GM23338 (cell line): ENCODE measurements around the gene DGAT2. TPM values are rescaled to one million over a fixed set of nuclear protein-coding genes. Genes with fewer than 3 reads are reported as not detected.

ENCODE experiments used
- ATAC-seq: fragments of 200-7000 bp; cut with Tn5 transposase; 3 replicates; pipeline ENCODE4 v1.9.1; 2020
- DNase-seq: peaks from one replicate; pipeline ENCODE4 v3.0.0-alpha.2; 2015; ENCODE audit warnings: low spot score
- H2AFZ ChIP-seq: fragments of 200-600 bp; sonication (generic); 2 replicates; pipeline ENCODE4 v1.8.0; 2016; ENCODE audit warnings: antibody characterized with exemption, mild to moderate bottlenecking, moderate library complexity
- H3F3A ChIP-seq: fragments of 200-600 bp; sonication (generic); replicated peaks from 2 replicates; pipeline ENCODE4 v1.8.0; 2017; ENCODE audit warnings: antibody characterized with exemption, mixed run types, low read depth
- H3K27ac ChIP-seq: fragments of 200-600 bp; sonication (generic); 2 replicates; pipeline ENCODE4 v1.6.1; 2016; ENCODE audit warnings: low read depth
- H3K27me3 ChIP-seq: fragments of 200-600 bp; sonication (generic); 2 replicates; pipeline ENCODE4 v1.8.0; 2016; ENCODE audit warnings: mild to moderate bottlenecking, mixed run types, moderate library complexity; ENCODE audit not compliant: insufficient read depth
- H3K36me3 ChIP-seq: fragments of 200-600 bp; sonication (generic); 2 replicates; pipeline ENCODE4 v1.8.0; 2016; ENCODE audit warnings: mild to moderate bottlenecking; ENCODE audit not compliant: insufficient read depth
- H3K4me1 ChIP-seq: fragments of 200-600 bp; sonication (generic); 2 replicates; pipeline ENCODE4 v1.8.0; 2016; ENCODE audit warnings: mild to moderate bottlenecking, moderate library complexity; ENCODE audit not compliant: insufficient read depth
- H3K4me2 ChIP-seq: fragments of 200-600 bp; sonication (generic); 2 replicates; pipeline ENCODE4 v1.7.1; 2017; ENCODE audit warnings: mixed run types
- H3K4me3 ChIP-seq: fragments of 200-600 bp; sonication (generic); 2 replicates; pipeline ENCODE4 v1.6.1; 2016; ENCODE audit warnings: mixed run types
- H3K79me2 ChIP-seq: fragments of 200-600 bp; sonication (generic); replicated peaks from 2 replicates; pipeline ENCODE4 v1.8.0; 2017; ENCODE audit warnings: mild to moderate bottlenecking; ENCODE audit not compliant: insufficient read depth
- H3K9me2 ChIP-seq: fragments of 200-600 bp; sonication (generic); 2 replicates; pipeline ENCODE4 v1.8.0; 2017; ENCODE audit not compliant: insufficient read depth
- H4K20me1 ChIP-seq: fragments of 200-600 bp; sonication (generic); replicated peaks from 2 replicates; pipeline ENCODE4 v1.8.0; 2017; ENCODE audit warnings: mild to moderate bottlenecking; ENCODE audit not compliant: insufficient read depth
- H3K27ac Mint-ChIP-seq: 2 replicates; pipeline ENCODE4 v1.8.0; 2020; ENCODE audit warnings: inconsistent platforms, mild to moderate bottlenecking, moderate library complexity, mixed read lengths
- H3K27me3 Mint-ChIP-seq: 3 replicates; pipeline ENCODE4 v1.8.0; 2022; ENCODE audit warnings: low read depth, mild to moderate bottlenecking, moderate library complexity, mixed read lengths, inconsistent platforms; ENCODE audit not compliant: insufficient read depth, poor library complexity
- H3K36me3 Mint-ChIP-seq: 3 replicates; pipeline ENCODE4 v1.8.0; 2021; ENCODE audit warnings: low read depth, mild to moderate bottlenecking, inconsistent platforms, moderate library complexity, mixed read lengths
- H3K4me1 Mint-ChIP-seq: 3 replicates; pipeline ENCODE4 v1.8.0; 2020; ENCODE audit warnings: mild to moderate bottlenecking, inconsistent platforms, mixed read lengths
- H3K4me3 Mint-ChIP-seq: 3 replicates; pipeline ENCODE4 v1.8.0; 2021; ENCODE audit warnings: moderate library complexity, mild to moderate bottlenecking, inconsistent platforms, mixed read lengths
- H3K9me3 Mint-ChIP-seq: 3 replicates; pipeline ENCODE4 v1.8.0; 2020; ENCODE audit warnings: moderate library complexity, mild to moderate bottlenecking, inconsistent platforms, mixed read lengths
- CREB1 ChIP-seq: fragments of 250-450 bp; sonication (Bioruptor Pico); IDR thresholded peaks from 2 replicates; pipeline ENCODE4 v1.5.0; 2020; ENCODE audit warnings: low read depth, mild to moderate bottlenecking, moderate library complexity
- CTCF ChIP-seq, 2 experiments: fragments of 200-600 bp in 1 of 2; sonication (generic) in 1 of 2; conservative IDR thresholded peaks; 2 replicates each; pipeline versions ENCODE4 v1.5.1 to v1.6.1; 2016 to 2017; ENCODE audit warnings: antibody characterized with exemption in 2 of 2, low read depth in 2 of 2, mild to moderate bottlenecking in 2 of 2, moderate library complexity in 1 of 2
- ETS1 ChIP-seq: IDR thresholded peaks from 2 replicates; pipeline ENCODE4 v1.6.1; 2016; ENCODE audit warnings: antibody characterized with exemption
- EZH2 ChIP-seq: fragments of 200-600 bp; sonication (generic); IDR thresholded peaks from one replicate; pipeline ENCODE4 v1.8.0; 2017; ENCODE audit warnings: antibody characterized with exemption, mild to moderate bottlenecking, low read depth; ENCODE audit not compliant: unreplicated experiment
- EZH2phosphoT487 ChIP-seq: fragments of 200-600 bp; sonication (generic); IDR thresholded peaks from one replicate; pipeline ENCODE4 v1.8.1; 2018; ENCODE audit warnings: antibody characterized with exemption; ENCODE audit not compliant: unreplicated experiment
- JUNB ChIP-seq: IDR thresholded peaks from one replicate; pipeline ENCODE4 v1.6.1; 2016; ENCODE audit warnings: antibody characterized with exemption; ENCODE audit not compliant: unreplicated experiment
- NANOG ChIP-seq: IDR thresholded peaks from 2 replicates; pipeline ENCODE4 v1.6.1; 2016; ENCODE audit warnings: antibody characterized with exemption, borderline replicate concordance
- POLR2AphosphoS5 ChIP-seq: IDR thresholded peaks from 2 replicates; pipeline ENCODE4 v1.6.1; 2016; ENCODE audit warnings: antibody characterized with exemption, low read depth
- REST ChIP-seq: IDR thresholded peaks from one replicate; pipeline ENCODE4 v1.6.1; 2018; ENCODE audit warnings: antibody characterized with exemption; ENCODE audit not compliant: unreplicated experiment
- STAT1 ChIP-seq: IDR thresholded peaks from one replicate; pipeline ENCODE4 v1.6.1; 2016; ENCODE audit warnings: antibody characterized with exemption; ENCODE audit not compliant: unreplicated experiment
- ZNF114 ChIP-seq: fragments of 250-450 bp; sonication (Bioruptor Pico); IDR thresholded peaks from 2 replicates; pipeline ENCODE4 v1.5.0; 2020; ENCODE audit warnings: mild to moderate bottlenecking, moderate library complexity
- ZNF331 ChIP-seq: fragments of 250-450 bp; sonication (Bioruptor Pico); IDR thresholded peaks from 2 replicates; pipeline ENCODE4 v1.5.0; 2020; ENCODE audit warnings: low read depth, mild to moderate bottlenecking, moderate library complexity
- ZNF462 ChIP-seq: fragments of 250-450 bp; sonication (Bioruptor Pico); IDR thresholded peaks from 2 replicates; pipeline ENCODE4 v1.5.0; 2020; ENCODE audit warnings: mild to moderate bottlenecking, moderate library complexity
- polyA plus RNA-seq: library from polyadenylated mRNA; unstranded; fragments of >200 nt; fragmentation: Nextera tagmentation; extraction: Ambion mirVana; gene quantifications from 2 replicates; pipeline ENCODE4 v1.2.1, GENCODE V29; 2016
- total RNA-seq: library from RNA; depleted of rRNA; stranded (reverse); fragments of >200 nt; shearing (Covaris generic); gene quantifications from 2 replicates; pipeline ENCODE4 v1.2.3, GENCODE V29; 2014

Gene DGAT2
- total and polyA plus RNA-seq, 2 experiments from 2014 or later: 1.9 to 2.6 TPM

GRCh38 chr11:75781296-75781695 is 12.7 kb downstream of the DGAT2 start:
- H3K4me1 Mint-ChIP-seq: no peaks in the 10 kb centered on the region
- no peaks in the 10 kb centered on the region for H3K9me3 Mint-ChIP-seq
- Histone ChIP-seq H2AFZ (no peak overlapping the region), H3K27ac (no peak overlapping the region), H3K4me3 (no peak overlapping the region), H3K4me2 (no peak overlapping the region), H3K27me3 (no peaks in the 10 kb centered on the region), H3K9me2 (no peaks in the 10 kb centered on the region), H3K36me3 (no peaks in the 10 kb centered on the region), H3F3A (no peaks in the 10 kb centered on the region), H3K4me1 (no peaks in the 10 kb centered on the region), H4K20me1 (no peaks in the 10 kb centered on the region), H3K79me2 (no peaks in the 10 kb centered on the region)
- DNase-seq (no peak), ATAC-seq (no peak)
- H3K4me3 Mint-ChIP-seq: no peak overlapping the region
- H3K36me3 Mint-ChIP-seq: no peaks in the 10 kb centered on the region
- H3K27me3 Mint-ChIP-seq: peaks cover 3% of the 10 kb centered on the region
- H3K27ac Mint-ChIP-seq: no peak overlapping the region
- TF ChIP-seq REST (no peak), POLR2AphosphoS5 (no peak), EZH2 (no peak), CREB1 (CRISPR knock-in tag) (no peak), CTCF (conservative IDR thresholded peaks at IDR 0.05; ENCODE audit: low read depth in 2 of 2) (no peak), ZNF114 (CRISPR knock-in tag) (no peak), JUNB (no peak), STAT1 (no peak), EZH2phosphoT487 (no peak), ZNF331 (CRISPR knock-in tag) (no peak), ZNF462 (CRISPR knock-in tag) (no peak), ETS1 (no peak), NANOG (no peak)
